HG02610 (cell line): ENCODE data around the gene PANX1.
"Not testable (repeated sequence)": the region's sequence is repeated elsewhere in the genome, so short reads cannot be mapped to it uniquely, and the experiment has no call there.

Experiments used
- ATAC-seq: cut with Tn5 transposase; IDR thresholded peaks from one replicate; pipeline ENCODE4 v1.9.1; 2021; ENCODE audit warnings: mild to moderate bottlenecking, moderate library complexity; ENCODE audit not compliant: unreplicated experiment

PANX1 gene

DNA sequence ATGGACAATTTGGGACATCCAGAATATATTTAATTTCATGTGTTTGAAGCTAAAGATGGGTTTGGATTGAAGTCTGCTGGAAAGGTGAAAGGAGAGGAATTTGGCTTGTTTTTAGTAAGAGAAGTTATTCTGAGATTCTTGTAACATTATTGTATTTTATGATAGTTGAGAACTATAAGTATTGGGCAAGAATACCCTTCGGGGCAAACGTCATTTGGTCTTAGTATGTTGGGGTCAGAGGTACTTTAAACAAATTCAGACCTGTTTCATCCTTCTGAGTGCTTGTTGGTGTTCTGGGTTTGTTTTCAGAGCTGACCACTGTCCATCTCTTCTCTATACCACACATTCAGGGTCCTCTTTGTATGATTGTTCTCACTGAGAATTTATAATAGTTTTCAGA lies 19.5 kb downstream of the PANX1 start:
- ATAC-seq, result no peak

DNA sequence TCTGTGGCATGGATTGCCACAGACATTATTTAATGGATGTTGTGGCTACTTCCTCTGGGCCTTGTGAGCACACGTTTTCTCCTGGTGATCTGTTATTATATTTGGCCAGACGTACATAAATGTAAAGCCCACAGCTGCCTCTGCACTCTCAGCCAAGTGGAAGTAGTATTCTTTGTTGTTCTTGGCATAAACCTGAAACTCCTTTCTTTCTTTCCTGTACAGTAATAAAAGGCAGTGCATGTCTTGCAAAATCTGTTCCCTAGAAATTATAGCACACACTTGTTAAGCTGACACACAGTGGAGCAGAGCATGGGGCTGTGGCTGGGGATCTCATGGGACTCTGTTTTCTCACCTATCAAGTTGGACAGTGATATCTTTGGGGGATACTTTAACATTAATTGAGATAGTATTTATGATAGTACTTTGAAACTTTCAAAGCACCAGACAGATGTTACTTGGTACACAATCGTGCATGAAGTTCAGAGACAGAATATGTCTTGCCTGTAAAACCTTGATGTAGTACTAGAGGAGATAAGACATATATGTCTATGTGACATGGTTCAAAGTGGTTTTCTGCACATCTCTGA lies 20.9 kb downstream of the PANX1 start:
- ATAC-seq, result no peak

DNA sequence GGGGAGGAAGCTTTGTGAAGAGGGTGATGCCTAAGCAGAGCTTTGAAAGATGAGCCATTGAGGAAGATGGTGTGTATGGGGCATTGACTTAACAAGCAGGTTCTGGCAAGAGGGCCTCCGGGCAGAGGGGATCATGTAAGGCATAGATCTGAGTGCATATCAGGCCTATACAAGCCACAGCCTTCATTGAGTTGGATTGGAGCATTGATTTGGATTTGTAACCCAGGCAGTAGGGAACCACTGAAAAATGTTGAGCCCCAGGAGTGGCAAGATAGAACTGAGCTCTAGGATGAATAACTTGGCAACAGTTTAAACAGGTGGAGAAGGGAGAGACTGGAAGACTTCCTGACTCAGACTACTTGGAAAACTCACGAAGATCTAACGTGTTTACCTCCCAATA lies 21.4 kb downstream of the PANX1 start:
- ATAC-seq, result no peak

DNA sequence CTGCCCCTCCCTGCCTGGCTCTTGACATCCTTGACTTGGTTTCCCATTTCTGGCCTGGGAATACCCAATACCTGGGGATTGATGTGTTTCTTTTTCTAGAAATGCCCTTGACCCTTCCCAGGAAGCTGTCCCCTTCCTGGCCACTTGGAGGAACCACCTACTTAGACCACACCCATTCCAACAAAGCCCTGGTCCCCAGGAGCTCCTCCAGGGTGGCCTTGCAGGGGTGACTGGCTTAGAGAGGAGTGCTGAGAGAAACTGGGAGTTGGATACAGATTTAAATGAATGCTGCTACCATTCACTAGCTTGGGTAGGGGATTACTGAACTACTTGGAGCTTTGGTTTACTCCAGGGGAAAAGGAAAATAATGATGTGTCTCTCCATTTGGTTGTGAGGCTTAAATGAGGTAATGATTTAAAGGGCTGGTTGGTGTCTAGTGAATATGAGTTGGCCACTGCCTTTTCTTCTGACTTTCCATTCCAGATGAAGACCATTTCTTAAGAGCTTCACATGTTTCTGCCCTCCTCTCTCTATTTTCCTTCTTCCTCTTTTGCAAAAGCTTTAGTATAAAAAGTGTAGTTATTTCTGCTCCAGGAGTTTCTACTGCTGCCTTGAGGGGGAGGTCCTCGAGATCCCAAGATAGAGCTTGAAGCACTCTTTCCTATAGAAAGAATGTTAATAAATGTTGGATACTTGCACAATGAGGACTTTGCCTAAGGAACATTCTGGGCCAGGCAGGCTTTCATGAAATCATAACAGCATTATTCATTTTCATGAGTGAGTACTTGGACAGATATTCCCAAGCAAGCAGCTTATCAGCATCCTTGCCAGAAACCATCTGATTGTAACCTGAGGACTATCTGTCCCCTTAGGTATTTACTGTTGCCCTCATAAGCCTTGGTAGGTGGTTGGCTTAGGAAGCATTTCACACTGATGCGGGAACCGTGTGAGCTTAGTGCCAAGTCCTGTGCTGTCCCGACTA lies 22.4 kb downstream of the PANX1 start:
- ATAC-seq, result no peak

DNA sequence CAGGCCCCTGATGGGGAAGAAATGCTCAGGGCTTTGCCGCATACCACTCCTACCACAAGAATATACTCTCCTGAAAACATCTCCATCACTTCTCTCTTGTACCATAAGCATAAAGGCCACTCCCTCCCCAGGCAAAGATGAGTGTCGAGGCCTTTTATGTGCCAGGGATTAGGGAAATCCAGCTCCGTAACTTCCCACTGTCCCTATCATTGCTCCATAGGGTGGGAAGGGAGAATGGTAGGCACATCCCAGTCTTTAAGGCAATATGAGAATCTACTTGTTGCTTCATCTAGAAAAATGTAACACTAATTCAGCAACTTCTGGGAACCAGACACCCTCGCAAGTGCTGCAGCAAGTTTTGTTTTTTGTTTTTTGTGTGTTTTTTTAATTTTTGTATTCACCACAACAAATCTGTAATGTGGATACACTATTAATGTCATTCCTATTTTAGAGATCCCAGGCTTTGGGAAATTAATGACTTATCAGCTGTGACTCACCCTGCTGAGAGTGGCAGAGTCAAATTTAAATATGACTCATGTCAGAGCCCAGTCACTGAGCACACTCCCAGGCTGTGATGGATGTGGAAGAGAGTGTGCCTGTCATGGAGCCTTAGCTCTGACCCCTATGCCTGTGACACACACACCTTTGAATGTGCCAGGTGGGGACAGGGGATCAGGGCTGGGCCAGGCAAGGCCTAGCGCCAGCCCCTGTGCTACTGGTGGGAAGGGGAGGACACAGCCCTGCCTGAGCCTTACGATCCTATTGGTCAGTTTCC lies 23.4 kb downstream of the PANX1 start:
- peak; percentile 81 for ATAC-seq

DNA sequence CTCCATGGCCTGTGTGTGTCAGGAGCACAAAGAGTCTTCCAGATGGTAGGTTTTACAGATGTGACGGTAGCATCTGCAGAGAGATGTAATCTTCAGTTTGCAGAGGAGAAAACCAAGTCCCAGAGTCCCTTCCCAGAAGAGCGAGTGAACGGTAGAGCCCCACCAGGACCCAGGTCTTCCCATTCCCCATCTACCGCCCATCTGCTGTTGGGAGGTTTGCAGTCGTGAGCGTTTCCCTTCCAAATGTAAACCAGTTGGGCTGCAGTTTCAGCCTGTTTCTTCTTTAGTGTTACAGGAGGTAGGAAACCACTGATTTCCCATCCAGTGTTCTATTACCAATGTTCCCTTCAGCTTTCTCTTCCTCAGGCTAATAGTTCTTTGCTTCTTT lies 24.0 kb downstream of the PANX1 start:
- ATAC-seq, result no peak

DNA sequence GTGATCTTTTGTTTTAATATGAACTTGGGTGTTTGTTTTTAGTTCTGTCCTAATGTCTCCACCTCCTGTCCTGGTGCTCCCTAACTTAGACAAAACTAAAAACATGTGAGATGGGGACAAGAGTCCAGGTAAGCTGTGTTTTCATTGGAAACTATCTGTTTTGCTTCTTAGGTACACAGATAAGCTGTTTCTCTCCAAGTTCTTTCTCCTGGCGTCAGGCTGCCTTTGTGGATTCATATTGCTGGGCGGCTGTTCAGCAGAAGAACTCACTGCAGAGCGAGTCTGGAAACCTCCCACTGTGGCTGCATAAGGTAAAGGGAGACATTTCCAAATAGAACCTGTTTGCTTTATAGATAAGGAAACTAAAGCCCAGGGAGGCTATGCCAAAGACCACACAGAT lies 24.7 kb downstream of the PANX1 start:
- no peak for ATAC-seq

- ATAC-seq, result no peak
These were observed 25.6 kb downstream of the PANX1 start for GRCh38 chr11:94154095-94154856.

- ATAC-seq, result not testable (repeated sequence)
These were observed 28.7 kb downstream of the PANX1 start for GRCh38 chr11:94157339-94157738.

GRCh38 chr11:94168882-94169281 lies 40.2 kb downstream of the PANX1 start:
- ATAC-seq, result no peak

GRCh38 chr11:94169516-94169915 lies 40.9 kb downstream of the PANX1 start:
- ATAC-seq, result no peak

GRCh38 chr11:94169930-94170545 lies 41.4 kb downstream of the PANX1 start:
- no peak for ATAC-seq

GRCh38 chr11:94170953-94171352 lies 42.3 kb downstream of the PANX1 start:
- ATAC-seq, result no peak

- peak; percentile 46 for ATAC-seq
These were observed 43.2 kb downstream of the PANX1 start for GRCh38 chr11:94171693-94172440.

DNA sequence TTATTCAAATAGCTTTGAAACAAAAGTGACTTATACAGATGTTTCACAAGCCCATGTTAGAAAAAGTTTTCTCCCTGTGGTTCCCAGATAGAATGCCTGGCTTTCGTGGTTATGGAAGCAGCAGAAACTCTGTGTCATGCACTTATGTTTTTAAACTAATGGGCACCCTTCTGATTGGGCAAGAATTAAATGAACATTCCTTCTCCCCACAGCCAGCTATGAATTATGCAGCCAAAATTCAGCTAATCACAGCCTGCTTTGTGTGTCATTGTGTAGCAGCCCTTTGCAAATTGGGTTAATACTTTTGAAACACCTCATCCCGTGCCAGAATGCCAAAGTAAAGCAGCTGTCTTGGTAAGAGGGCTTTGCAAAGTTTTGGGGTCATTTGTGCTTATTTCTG lies 46.9 kb downstream of the PANX1 start:
- no peak for ATAC-seq

DNA sequence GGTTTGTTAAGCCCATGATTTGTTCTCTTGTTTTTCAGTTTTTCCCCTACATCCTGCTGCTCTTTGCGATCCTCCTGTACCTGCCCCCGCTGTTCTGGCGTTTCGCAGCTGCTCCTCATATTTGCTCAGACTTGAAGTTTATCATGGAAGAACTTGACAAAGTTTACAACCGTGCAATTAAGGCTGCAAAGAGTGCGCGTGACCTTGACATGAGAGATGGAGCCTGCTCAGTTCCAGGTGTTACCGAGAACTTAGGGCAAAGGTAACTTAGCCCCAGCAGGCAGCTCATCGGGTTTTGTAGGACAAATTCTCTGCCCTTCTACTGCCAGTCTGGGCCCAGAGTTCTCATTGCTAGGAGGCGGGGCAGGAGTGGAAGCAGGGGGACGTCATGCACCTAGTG lies 49.7 kb downstream of the PANX1 start:
- no peak for ATAC-seq

GRCh38 chr11:94179696-94180095 lies 51.1 kb downstream of the PANX1 start:
- no peak for ATAC-seq

- ATAC-seq, result no peak
These were observed 52.9 kb downstream of the PANX1 start for GRCh38 chr11:94181526-94181925.

- ATAC-seq, result no peak
These were observed 53.3 kb downstream of the PANX1 start for GRCh38 chr11:94181943-94182342.
